ENCODE results near the gene OPRD1. TPM values are rescaled to one million over a fixed set of nuclear protein-coding genes. Genes with fewer than 3 reads are reported as not detected.

Gene OPRD1
- total RNA-seq, 4 donors from 2014 or later, result under 0.01 to 0.23 (median 0.15) TPM

DNA sequence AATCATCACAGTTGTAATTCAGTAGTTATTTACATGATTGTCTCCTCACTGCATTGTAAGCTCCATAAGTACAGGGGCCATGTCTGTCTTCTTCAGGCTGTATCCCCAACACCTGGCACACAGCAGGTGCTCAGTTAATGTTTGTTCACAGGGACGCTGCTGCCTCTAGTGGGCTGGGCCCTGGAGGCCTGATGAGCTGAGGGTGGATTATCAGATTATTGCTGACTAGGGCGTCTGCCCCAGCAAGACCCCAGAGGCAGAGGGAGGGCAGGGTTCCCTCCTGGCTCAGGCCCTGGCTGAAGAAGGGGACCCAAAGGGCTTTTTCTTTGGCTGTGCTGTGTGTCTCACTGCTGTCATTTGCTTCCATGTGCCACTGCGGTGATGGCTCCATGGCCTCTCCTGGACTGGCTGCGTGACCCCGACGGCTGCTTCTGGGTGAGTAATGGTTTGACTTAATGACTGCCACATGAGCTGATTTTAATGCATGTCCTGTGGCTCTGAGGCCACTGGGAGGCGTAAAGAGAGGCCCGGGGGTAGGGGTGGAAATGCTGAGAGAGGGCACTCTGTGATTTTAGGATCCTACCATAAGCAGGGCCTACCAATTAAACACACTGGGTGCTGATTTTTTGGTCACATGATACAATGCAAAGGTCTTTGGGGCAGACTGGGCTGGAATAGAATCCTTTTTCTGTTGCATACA, 81.6 kb downstream of the OPRD1 start:
- Histone ChIP-seq H3K27ac (replicated peaks in 1 of 4) (no peak overlapping the region), H3K9me3 (no peaks in the 10 kb centered on the region), H3K36me3 (peaks cover 0 to 11% (median 0%) of the 10 kb centered on the region in 4 donors), H3K4me3 (no peak overlapping the region), H3K4me1 (peaks cover 12 to 19% (median 16%) of the 10 kb centered on the region in 4 donors), H3K27me3 (no peaks in the 10 kb centered on the region)
- WGBS, result 96% methylated on average over 8 of the region's 8 CpGs
- TF ChIP-seq POLR2AphosphoS5 (IDR thresholded peaks at IDR 0.05) (no peak), EP300 (IDR thresholded peaks at IDR 0.05) (no peak), CTCF (IDR thresholded peaks at IDR 0.05) (no peak), POLR2A (IDR thresholded peaks at IDR 0.05; ENCODE audit: low read depth) (no peak)
- DNase-seq (ENCODE audit: extremely low spot score), result no peak
- intact Hi-C loops (cut with DNase I), result no loop called here

DNA sequence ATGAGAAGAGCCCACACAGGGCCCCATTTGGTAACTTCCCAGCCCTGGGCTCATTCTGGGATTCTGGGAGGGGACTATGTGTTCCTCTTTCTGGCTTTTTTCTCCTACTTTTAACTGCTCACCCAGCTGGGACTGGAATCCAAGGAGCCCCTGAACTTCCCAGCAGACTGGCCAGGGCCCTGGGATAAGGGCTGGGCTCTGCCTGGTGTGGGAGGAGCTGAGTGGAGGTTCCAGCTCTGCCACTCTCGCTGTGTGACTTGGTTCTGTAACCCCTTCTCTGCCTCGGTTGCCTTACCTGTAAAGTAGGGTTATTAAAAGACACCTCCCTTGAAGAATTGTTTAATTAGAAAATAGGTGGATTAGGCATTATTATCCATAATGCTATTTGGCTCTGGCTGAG, 82.8 kb downstream of the OPRD1 start:
- Histone ChIP-seq H3K36me3 (peaks cover 0 to 11% (median 0%) of the 10 kb centered on the region in 4 donors), H3K9me3 (no peaks in the 10 kb centered on the region), H3K4me3 (no peak overlapping the region), H3K4me1 (peaks cover 18 to 26% (median 23%) of the 10 kb centered on the region in 4 donors), H3K27me3 (no peaks in the 10 kb centered on the region), H3K27ac (replicated peaks in 1 of 4) (no peak overlapping the region)
- DNase-seq (ENCODE audit: extremely low spot score), result no peak
- intact Hi-C loops (cut with DNase I), result no loop called here
- WGBS, result no CpG with 5 or more reads among the region's 2 CpGs
- TF ChIP-seq EP300 (IDR thresholded peaks at IDR 0.05) (no peak), POLR2AphosphoS5 (IDR thresholded peaks at IDR 0.05) (no peak), CTCF (IDR thresholded peaks at IDR 0.05) (no peak), POLR2A (IDR thresholded peaks at IDR 0.05; ENCODE audit: low read depth) (no peak)

DNA sequence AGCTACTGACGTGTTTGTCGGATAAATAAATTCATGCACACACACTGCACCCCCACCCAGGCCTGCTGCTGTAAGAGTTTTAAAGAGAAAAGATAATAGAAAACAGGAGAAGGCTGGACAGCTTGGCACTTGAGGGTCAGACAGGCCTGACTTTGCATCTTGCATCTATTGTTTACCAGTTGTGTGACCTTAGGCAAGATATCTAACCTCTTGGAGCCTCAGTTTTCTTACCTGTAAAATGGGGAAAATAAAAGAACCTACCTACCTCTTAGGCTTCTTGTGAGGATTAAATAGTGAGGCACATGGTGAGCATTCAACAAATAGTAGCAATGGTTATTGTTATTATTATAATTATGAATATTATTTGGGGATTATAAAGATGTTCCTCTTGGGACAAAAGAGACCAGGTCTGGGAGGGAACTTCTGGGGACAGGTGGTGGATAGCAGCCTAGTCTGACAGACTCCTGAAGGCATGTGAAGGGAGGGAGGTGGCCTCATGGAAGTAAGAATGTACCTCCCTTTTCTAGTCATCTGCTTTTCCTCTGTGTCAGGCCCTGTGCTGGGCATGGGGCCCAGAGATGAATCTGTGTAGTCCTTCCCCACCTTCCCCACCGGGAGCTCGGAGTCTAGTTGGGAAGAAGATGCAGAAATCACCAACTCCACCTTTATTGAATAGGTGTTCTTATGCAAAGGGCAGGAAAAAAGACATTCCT, 84.1 kb downstream of the OPRD1 start:
- TF ChIP-seq POLR2AphosphoS5 (IDR thresholded peaks at IDR 0.05) (no peak), POLR2A (IDR thresholded peaks at IDR 0.05; ENCODE audit: low read depth) (no peak), EP300 (IDR thresholded peaks at IDR 0.05) (no peak), CTCF (IDR thresholded peaks at IDR 0.05) (no peak)
- no peak overlapping the region for H3K4me3 ChIP-seq
- no peaks in the 10 kb centered on the region for H3K27me3 ChIP-seq
- no peak overlapping the region for H3K27ac ChIP-seq (replicated peaks in 1 of 4)
- no peaks in the 10 kb centered on the region for H3K9me3 ChIP-seq
- peaks cover 18 to 26% (median 23%) of the 10 kb centered on the region in 4 donors for H3K4me1 ChIP-seq
- peaks cover 0 to 11% (median 0%) of the 10 kb centered on the region in 4 donors for H3K36me3 ChIP-seq
- 78% methylated on average over 4 of the region's 4 CpGs for WGBS
- intact Hi-C loops (cut with DNase I), result no loop called here
- DNase-seq (ENCODE audit: extremely low spot score), result no peak

- intact Hi-C loops (cut with DNase I), result no loop called here
- Histone ChIP-seq H3K27me3 (no peaks in the 10 kb centered on the region), H3K4me1 (peaks cover 18 to 26% (median 23%) of the 10 kb centered on the region in 4 donors), H3K27ac (replicated peaks in 1 of 4) (no peak overlapping the region), H3K4me3 (no peak overlapping the region), H3K36me3 (peaks cover 0 to 11% (median 0%) of the 10 kb centered on the region in 4 donors), H3K9me3 (no peaks in the 10 kb centered on the region)
- 81% methylated on average over 3 of the region's 3 CpGs for WGBS
- no peak for DNase-seq (ENCODE audit: extremely low spot score)
- no peak for TF ChIP-seq POLR2AphosphoS5 (IDR thresholded peaks at IDR 0.05)
- no peak for TF ChIP-seq CTCF (IDR thresholded peaks at IDR 0.05)
- no peak for TF ChIP-seq POLR2A (IDR thresholded peaks at IDR 0.05; ENCODE audit: low read depth)
- TF ChIP-seq EP300 (IDR thresholded peaks at IDR 0.05), result no peak
Measured at GRCh38 chr1:28896609-28896986, 84.6 kb downstream of the OPRD1 start.

Data from esophagus muscularis mucosa (tissue), 4 donors.